ENCODE measurements around the gene POMP.

Gene POMP

DNA sequence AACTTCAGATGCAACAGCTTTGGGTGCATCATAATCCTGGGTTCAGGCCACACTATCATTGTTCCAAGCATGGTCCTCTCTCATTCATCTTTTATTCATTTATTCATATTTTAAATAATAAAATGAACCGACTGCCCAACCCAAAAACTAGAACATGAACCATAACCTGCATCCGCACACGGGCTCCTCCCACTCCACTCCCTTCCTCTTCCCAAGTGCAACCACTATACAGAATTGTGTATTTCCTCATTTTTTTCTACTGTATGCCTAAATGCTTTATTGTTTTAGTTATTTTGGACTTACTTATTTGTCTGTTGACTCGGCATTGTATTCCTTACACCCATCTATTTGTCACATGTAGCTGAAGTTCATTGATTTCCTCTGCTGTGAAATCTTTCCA lies 30.7 kb upstream of the POMP start:
- H3K4me1 Mint-ChIP-seq = peaks cover 10% of the 10 kb centered on the region
- no peak overlapping the region for H3K27ac Mint-ChIP-seq
- no peak for ATAC-seq
- no peak for DNase-seq
- H3K27me3 Mint-ChIP-seq = peaks cover 7% of the 10 kb centered on the region
- H3K9me3 Mint-ChIP-seq = no peaks in the 10 kb centered on the region
- no peak overlapping the region for H3K4me3 Mint-ChIP-seq

DNA sequence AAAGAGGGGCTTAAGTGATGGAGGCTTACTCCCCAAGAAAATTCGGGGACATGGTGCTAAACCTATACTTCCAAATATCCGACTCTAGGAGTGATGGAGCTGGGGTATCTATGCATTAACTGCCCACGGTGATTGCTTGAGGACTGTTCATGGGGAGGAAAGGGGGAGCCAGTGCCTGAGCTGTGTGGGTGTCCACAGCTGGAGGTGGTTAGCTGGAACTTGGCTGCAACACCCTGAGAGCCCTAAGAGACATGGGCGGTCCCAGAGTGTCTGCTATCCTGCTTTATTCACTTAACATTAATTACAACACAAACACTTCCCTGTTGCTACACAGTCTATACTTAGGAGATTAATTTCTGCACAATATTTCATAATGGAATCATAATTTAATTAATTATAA lies 28.1 kb upstream of the POMP start:
- Mint-ChIP-seq H3K27me3 (peaks cover 14% of the 10 kb centered on the region), H3K27ac (no peak overlapping the region), H3K4me1 (no peaks in the 10 kb centered on the region), H3K4me3 (no peak overlapping the region), H3K9me3 (no peaks in the 10 kb centered on the region)
- DNase-seq (no peak), ATAC-seq (no peak)

DNA sequence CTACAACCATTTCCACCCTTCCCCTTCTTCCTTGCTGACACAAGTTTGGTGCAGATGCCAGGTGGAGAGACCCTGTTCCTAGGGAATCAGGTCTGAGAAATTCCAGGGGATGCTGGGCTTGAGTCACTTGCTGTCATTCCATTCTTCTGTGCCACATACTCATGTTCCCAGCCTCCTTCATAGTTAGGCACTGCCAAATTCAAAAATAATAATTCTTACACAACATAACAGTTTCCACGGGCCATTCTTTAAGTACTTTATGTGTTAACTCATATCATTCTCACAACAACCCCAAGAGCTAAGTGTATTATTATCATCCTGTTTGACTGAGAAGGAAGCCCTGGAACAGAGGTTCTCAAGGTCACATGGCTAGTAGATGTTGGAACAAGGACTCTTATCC lies 27.1 kb upstream of the POMP start:
- peaks cover 14% of the 10 kb centered on the region for H3K27me3 Mint-ChIP-seq
- H3K27ac Mint-ChIP-seq = no peak overlapping the region
- H3K9me3 Mint-ChIP-seq = no peaks in the 10 kb centered on the region
- H3K4me3 Mint-ChIP-seq = no peak overlapping the region
- no peak for DNase-seq
- H3K4me1 Mint-ChIP-seq = peaks cover 4% of the 10 kb centered on the region
- no peak for ATAC-seq

DNA sequence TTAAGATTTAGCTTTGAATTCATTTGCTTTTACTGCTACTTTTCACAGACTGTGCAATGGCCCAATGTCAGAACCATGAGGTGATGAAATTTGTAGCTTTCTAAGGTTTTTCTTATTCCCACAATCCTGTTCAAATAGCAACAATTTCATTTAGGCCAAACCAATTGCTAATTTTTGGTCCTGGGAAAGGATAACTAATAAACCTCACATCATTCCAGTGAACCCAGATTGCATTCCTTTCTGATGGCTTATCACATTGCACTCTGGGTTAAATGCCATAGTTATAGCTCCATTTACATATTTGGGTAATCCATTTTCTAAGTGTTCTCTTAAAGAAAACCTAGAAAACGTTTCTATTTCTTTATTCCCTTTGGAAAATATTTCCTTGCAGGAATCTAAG lies 22.9 kb upstream of the POMP start:
- Mint-ChIP-seq H3K4me1 (peaks cover 25% of the 10 kb centered on the region), H3K4me3 (no peak overlapping the region), H3K27ac (no peak overlapping the region), H3K27me3 (peaks cover 22% of the 10 kb centered on the region), H3K9me3 (no peaks in the 10 kb centered on the region)
- no peak for ATAC-seq
- no peak for DNase-seq

DNA sequence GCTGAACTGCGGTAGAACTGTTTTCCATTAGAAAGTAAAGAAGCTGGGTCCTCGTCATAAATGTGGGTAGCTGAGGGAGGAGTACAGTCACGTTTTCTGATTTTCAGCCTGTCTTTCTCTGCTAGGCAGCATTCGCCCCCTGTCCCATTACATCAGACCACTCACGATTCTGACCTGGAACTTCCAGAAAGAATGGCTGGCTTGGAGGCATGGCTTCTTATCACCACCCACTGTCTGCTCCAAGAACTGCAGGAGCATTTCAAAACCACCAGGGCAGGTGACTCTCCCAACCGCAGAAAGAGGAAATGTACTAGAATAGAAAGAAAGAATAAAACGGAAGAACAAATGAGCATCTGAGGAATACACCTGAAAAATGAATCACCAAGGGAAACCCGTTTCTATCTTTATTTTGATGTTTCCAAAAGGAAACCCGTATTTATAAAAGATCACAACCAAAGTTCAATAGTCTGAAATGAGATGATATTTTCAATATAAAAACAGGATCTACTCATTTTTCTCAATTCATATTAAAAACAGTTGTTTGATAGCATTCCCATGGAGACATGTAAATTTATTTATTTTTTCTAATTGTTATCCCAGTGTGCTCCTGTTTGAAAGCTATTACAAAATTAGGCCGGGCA lies 22.1 kb upstream of the POMP start:
- peak overlapping the region; percentile 4 to 58 for H3K4me3 Mint-ChIP-seq
- DNase-seq (peak; percentile 18 to 53), ATAC-seq (peak; percentile 84)

DNA sequence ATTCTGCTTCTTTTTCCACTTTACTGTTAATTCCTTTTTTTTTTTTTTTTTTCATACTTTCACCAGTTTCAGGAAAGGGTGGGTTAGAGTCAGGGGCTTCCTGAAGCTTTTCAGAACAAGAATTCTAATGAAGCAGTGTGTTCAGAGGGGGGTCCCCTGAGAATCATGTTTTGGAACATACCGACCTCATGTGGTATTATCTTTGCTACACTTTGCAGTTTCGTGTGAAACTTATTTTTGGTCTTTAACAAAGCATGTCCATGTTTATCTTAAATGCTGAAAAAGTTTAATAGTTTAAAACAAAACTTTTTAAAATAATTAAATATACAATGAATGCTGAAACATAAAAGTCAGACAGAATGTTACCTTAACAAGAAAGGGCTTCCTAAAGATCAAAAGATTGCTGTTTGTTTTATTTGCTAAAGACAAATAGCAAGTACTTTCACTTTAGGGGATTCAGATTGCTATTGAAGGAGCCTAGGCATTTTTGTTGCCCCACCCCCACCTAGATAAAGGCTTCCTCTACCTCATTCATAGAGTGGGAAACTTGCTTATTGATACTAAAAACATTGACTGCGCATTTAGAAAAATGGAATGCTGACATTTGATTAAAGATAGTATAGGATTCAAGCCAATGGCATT lies 21.1 kb upstream of the POMP start:
- peak; percentile 40 for ATAC-seq

More for the DNA sequence above, 22.1 kb upstream of the POMP start:
- peaks cover 22% of the 10 kb centered on the region for H3K27me3 Mint-ChIP-seq
- peaks cover 32% of the 10 kb centered on the region for H3K4me1 Mint-ChIP-seq
- peak overlapping the region in 1 of 2 donors; percentile 66 for H3K27ac Mint-ChIP-seq
- no peaks in the 10 kb centered on the region for H3K9me3 Mint-ChIP-seq

DNA sequence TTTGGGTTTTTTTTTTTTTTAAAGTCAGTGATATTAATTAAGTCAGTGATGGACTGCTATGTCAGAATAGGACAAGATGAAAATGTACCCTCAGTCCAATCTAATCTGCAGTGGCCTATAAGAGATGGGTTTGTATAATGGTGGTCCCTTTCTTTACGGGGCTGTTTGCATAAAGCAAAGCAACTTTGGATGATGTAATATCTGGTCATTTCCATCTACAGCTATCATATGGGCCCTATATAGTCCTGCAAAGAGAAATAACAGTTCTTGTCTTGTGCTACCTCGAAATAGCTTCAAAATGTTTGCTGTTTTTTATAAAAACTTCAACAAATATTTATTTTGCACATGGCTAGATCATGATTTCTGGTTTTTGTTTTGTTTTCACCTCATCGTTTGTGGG lies 20.2 kb upstream of the POMP start:
- Mint-ChIP-seq H3K27ac (peak overlapping the region in 1 of 2 donors; percentile 13), H3K4me3 (no peak overlapping the region), H3K4me1 (peaks cover 34% of the 10 kb centered on the region), H3K9me3 (no peaks in the 10 kb centered on the region), H3K27me3 (peaks cover 15% of the 10 kb centered on the region)
- no peak for ATAC-seq
- DNase-seq = no peak

More for the DNA sequence above, 21.1 kb upstream of the POMP start:
- DNase-seq = no peak
- peak overlapping the region in 1 of 2 donors; percentile 15 for H3K4me3 Mint-ChIP-seq
- peaks cover 18% of the 10 kb centered on the region for H3K27me3 Mint-ChIP-seq
- peaks cover 34% of the 10 kb centered on the region for H3K4me1 Mint-ChIP-seq
- no peak overlapping the region for H3K27ac Mint-ChIP-seq
- no peaks in the 10 kb centered on the region for H3K9me3 Mint-ChIP-seq

DNA sequence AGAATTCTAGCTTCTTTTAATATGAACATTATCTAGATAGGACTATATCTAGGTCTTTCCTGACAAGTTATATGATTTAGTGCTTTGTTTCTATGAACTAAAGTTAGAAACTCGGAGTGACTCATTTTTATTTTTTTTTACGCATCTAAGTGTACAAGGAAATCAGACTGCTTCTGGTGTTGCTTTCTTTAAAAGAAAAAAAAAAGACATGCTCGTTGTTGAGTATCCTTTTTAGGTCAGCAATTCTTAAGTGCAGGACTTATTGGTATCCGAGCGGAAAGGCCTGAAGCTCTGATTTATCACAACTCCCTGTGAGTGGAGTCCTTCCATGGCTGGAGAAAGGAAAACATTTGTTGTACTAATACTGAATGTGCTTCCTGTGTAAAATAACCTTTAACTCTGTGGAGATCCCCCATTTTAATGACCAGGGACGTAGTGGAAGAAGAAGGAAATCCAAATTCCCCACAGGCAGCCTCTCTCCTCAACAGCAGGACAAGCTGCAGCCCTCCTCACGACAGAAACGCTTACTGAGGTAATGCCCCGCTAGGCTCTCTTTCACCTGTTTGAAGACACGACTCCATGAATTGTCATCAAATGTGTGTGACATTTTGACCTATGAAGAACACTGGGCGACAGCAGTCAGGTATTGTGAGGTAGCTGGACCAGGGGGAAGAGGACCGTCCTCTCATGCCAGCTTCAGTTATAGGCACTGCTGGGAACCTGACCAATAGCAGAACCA lies 17.9 kb upstream of the POMP start:
- H3K4me3 Mint-ChIP-seq = no peak overlapping the region
- ATAC-seq (no peak), DNase-seq (no peak)
- H3K27ac Mint-ChIP-seq = peak overlapping the region in 1 of 2 donors; percentile 19
- peaks cover 8% of the 10 kb centered on the region for H3K27me3 Mint-ChIP-seq
- peaks cover 34% of the 10 kb centered on the region for H3K4me1 Mint-ChIP-seq
- H3K9me3 Mint-ChIP-seq = no peaks in the 10 kb centered on the region

DNA sequence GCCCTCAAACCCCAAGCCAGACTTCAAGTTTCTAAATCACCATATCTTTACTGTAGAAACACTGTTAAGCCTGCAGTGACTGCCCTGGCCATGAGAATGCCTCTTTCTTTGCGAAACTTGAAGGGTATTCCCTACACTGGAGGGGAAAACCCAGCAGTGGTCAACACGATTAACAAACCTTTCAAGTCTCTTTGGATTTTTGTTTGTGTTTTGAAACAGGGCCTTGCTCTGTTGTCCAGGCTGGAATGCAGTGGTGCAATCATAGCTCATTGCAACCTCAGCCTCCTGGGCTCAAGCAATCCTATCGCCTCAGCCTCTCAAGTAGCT lies 17.4 kb upstream of the POMP start:
- Mint-ChIP-seq H3K4me3 (no peak overlapping the region), H3K27me3 (peaks cover 8% of the 10 kb centered on the region), H3K4me1 (peaks cover 33% of the 10 kb centered on the region), H3K9me3 (no peaks in the 10 kb centered on the region), H3K27ac (peak overlapping the region in 1 of 2 donors; percentile 12)
- ATAC-seq (peak; percentile 76), DNase-seq (peak in 1 of 2 donors; percentile 17)

DNA sequence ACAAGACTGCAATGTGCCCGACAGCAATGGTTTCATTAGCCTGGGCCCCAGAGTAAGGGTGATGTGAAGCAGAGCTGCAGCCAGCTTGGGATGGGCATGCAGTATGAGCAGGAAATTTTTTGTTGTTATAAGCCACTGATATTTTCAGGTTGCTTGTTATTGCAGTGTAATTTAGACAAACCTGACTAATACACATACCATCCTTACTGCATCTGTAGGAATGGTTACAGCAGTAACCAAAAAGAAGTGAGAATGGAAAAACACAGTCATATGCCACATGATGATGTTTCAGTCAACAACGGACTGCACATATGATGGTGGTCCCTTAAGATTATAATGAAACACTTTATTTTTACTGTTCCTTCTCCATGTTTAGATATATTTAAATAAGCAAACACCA lies 8.6 kb upstream of the POMP start:
- H3K27ac Mint-ChIP-seq = peak overlapping the region; percentile 28 to 81
- ATAC-seq = peak; percentile 92
- H3K4me3 Mint-ChIP-seq = peak overlapping the region in 1 of 2 donors; percentile 15
- H3K27me3 Mint-ChIP-seq = no peaks in the 10 kb centered on the region
- peak in 1 of 2 donors; percentile 16 for DNase-seq
- H3K9me3 Mint-ChIP-seq = no peaks in the 10 kb centered on the region
- H3K4me1 Mint-ChIP-seq = peaks cover 35% of the 10 kb centered on the region

DNA sequence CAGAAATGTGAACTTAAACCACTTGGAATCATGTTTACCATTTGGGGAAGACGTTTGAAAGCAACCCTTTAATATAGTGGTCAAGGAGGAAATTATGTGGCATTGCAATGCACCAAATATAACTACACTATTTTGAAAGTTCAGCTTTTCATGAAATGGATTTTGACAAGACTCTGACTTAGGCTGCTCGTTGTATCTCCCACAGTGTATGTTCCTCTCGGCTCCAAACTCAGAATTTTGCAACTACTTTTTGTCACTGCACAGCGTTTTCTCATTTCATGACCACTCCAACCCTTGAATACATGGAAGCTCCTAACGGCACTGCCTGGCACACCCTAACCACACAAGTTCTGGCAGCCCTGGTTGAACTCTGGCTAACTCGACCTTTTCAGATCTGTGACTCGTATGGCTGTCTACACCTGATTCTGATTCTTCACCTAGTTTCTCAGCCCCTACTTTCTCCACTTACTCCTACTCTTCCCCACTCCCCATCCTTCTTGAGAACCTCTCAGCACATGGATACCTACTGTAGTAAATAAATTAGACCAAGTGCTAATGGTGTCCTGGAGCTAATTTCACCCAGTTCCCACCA lies 7.0 kb upstream of the POMP start:
- Mint-ChIP-seq H3K9me3 (no peaks in the 10 kb centered on the region), H3K27me3 (no peaks in the 10 kb centered on the region), H3K4me1 (peaks cover 48% of the 10 kb centered on the region), H3K27ac (no peak overlapping the region), H3K4me3 (no peak overlapping the region)
- no peak for ATAC-seq
- DNase-seq = no peak

DNA sequence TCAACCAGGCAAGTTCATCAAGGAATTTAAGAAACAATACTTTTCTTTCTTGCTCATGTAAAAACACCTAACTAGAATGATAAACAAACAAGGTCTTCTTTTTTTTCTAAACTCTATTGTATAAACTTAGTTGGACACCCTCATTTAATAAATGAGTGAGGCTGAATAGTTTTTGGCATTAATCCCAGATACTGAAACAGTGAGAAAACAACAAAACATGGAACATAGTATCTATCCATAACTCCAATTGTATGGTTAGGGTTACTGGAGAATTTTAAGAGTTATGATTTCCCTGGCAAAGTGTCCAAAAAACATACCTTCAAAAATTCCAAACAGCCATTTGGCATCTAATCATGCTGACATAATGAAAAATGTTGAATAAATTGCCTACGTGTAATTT lies 5.8 kb upstream of the POMP start:
- Mint-ChIP-seq H3K4me1 (peaks cover 52% of the 10 kb centered on the region), H3K4me3 (no peak overlapping the region)

DNA sequence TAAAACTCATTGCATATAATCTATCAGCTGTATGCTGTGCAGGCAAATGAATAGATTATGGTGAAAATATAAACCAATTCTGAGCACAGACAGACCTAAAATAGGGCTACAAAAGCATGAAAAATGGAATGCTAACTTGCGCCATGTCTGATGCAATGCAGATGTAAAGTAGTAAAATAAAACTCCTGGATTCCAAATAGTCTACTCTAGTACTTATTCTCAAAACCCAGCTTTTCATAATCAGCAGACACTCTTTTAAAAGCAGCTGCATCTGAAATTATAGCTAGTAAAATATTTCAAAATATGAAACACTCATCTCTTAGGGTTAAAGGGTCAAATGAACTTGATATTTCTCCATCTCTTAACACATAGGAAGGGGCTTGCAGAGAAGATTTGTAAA lies 4.7 kb upstream of the POMP start:
- H3K27ac Mint-ChIP-seq = no peak overlapping the region
- H3K4me3 Mint-ChIP-seq = no peak overlapping the region
- ATAC-seq (no peak), DNase-seq (no peak)
- H3K27me3 Mint-ChIP-seq = no peaks in the 10 kb centered on the region
- H3K4me1 Mint-ChIP-seq = peaks cover 53% of the 10 kb centered on the region
- no peaks in the 10 kb centered on the region for H3K9me3 Mint-ChIP-seq

More for the DNA sequence above, 5.8 kb upstream of the POMP start:
- Mint-ChIP-seq H3K27ac (no peak overlapping the region), H3K27me3 (no peaks in the 10 kb centered on the region), H3K9me3 (no peaks in the 10 kb centered on the region)
- ATAC-seq (no peak), DNase-seq (no peak)

DNA sequence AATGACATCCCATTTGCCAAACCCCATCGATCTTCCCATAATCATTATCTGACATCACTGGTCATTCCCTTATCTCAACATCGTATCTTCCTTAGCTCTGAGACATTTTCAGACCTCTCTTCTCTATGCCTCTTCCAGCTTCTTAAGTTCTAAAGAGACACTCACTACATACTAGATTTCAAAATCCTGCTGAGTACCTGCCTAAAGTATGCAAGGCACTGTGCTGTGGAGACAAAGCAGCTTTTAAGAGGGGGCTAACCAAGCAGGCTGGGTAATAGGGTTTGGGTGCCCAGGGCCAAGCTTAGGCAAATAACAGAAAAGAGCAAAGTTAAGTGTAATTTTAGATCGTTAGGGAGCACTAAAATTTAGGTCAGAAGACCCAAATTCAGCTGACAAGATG lies 3.4 kb upstream of the POMP start:
- DNase-seq = no peak
- Mint-ChIP-seq H3K4me1 (peaks cover 54% of the 10 kb centered on the region), H3K27me3 (no peaks in the 10 kb centered on the region), H3K9me3 (no peaks in the 10 kb centered on the region), H3K4me3 (no peak overlapping the region), H3K27ac (no peak overlapping the region)
- ATAC-seq = no peak

DNA sequence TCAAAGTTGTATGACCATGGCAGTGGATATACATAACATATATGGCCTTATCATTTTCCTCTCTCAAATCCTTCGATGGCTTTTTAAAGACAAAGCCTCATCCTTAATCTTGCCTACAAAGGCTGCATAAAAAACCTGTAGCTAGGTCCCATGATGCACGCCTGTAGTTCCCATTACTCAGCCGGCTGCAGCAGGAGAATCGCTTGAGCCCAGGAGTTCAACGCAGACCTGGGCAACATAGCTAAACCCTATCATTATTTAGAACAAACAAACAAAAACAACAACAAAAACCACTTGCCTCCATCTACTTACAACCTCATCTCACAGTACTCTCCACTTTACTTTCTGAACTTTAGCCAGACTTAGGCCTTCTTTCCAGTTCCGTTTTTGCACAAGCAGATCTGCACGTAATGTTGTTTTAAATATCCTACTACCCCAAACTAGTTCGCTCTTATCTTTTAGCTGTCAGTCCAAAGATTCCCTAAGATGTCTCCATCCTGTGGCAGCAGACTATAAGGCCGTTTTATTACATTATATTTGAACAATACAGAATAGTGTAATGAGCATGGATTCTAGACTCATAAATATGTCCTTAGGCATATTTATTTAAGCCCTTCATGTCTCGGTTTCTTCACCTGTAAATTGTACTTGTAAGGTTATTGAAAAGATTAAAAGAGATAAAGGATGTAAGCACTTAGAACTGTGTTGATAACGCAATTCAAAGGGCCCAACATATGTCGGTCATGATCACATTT lies 969 bp upstream of the POMP start:
- no peaks in the 10 kb centered on the region for H3K27me3 Mint-ChIP-seq
- H3K4me1 Mint-ChIP-seq = peaks cover 60% of the 10 kb centered on the region
- peak overlapping the region; percentile 98 for H3K27ac Mint-ChIP-seq
- no peaks in the 10 kb centered on the region for H3K9me3 Mint-ChIP-seq
- ATAC-seq (no peak), DNase-seq (no peak)
- H3K4me3 Mint-ChIP-seq = peak overlapping the region; percentile 86 to 97

All from stimulated activated naive CD8-positive, alpha-beta T cell treated with anti-CD3 and anti-CD28 coated beads, Interleukin-15, amount 100 ng/mL, for 72 hours (primary cell).